Mesothelial cell of epicardium (in vitro differentiated cells): Measurements from ENCODE around the gene GPC6. TPM values are rescaled to one million over a fixed set of nuclear protein-coding genes. Genes with fewer than 3 reads are reported as not detected.
A peak's percentile ranks its signal among the peaks of the same experiment; 100 is the strongest.

Experiments used
- DNase-seq, 2 experiments: peaks; one replicate each; pipeline ENCODE4 v3.0.0; 2021; ENCODE audit warnings: low spot score in 2 of 2; ENCODE audit not compliant: unreplicated experiment in 2 of 2
- H3K27ac Mint-ChIP-seq: 2 replicates; pipeline ENCODE4 v1.8.0; 2021; ENCODE audit warnings: mixed read lengths
- H3K27me3 Mint-ChIP-seq: 2 replicates; pipeline ENCODE4 v1.8.0; 2021; ENCODE audit warnings: low read depth, mixed read lengths
- H3K36me3 Mint-ChIP-seq: 2 replicates; pipeline ENCODE4 v1.8.0; 2021; ENCODE audit warnings: mixed read lengths
- H3K4me1 Mint-ChIP-seq: 2 replicates; pipeline ENCODE4 v1.8.0; 2021; ENCODE audit warnings: mixed read lengths
- H3K4me3 Mint-ChIP-seq: 2 replicates; pipeline ENCODE4 v1.8.0; 2021; ENCODE audit warnings: mild to moderate bottlenecking, moderate library complexity, mixed read lengths
- H3K9me3 Mint-ChIP-seq: 2 replicates; pipeline ENCODE4 v1.8.0; 2021; ENCODE audit warnings: mixed read lengths
- CTCF ChIP-seq: fragments of 200-600 bp; sonication (generic); IDR thresholded peaks from one replicate; pipeline ENCODE4 v1.5.0; 2021; ENCODE audit warnings: antibody characterized with exemption; ENCODE audit not compliant: unreplicated experiment
- total RNA-seq: library from RNA; stranded (reverse); gene quantifications from 3 replicates; pipeline ENCODE4 v1.2.1, GENCODE V29; 2021

GPC6 gene
- total RNA-seq, 1 donor from 2014 or later = 112 TPM

- Mint-ChIP-seq H3K27me3 (no peaks in the 10 kb centered on the region), H3K9me3 (no peaks in the 10 kb centered on the region), H3K4me3 (no peak overlapping the region), H3K4me1 (peaks cover 12% of the 10 kb centered on the region), H3K36me3 (peaks cover 2% of the 10 kb centered on the region), H3K27ac (no peak overlapping the region)
- no peak for TF ChIP-seq CTCF
- no peak for DNase-seq
Observed at GRCh38 chr13:93987458-93987857, 760.9 kb downstream of the GPC6 start.

DNA sequence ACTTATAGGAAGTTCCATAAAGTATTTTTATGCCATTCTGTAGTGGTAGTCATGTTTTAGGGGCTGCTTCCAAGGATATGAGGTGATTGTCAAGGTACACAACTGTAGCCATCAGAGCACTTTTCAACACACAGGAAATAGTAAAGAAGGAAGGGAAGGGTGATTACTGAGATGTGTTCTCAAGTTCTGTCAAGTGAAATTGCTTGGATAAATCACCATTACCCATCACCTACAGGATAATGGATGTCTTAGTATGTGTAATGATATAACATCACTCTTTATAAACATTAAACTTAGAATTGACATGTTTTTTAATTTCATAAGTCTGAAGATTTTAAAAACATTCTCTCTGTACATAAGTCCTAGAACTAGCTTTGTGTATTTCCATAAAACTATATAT, 765.0 kb downstream of the GPC6 start:
- no peak for DNase-seq
- Mint-ChIP-seq H3K9me3 (no peaks in the 10 kb centered on the region), H3K36me3 (peaks cover 2% of the 10 kb centered on the region), H3K4me1 (peaks cover 5% of the 10 kb centered on the region), H3K4me3 (no peak overlapping the region), H3K27ac (no peak overlapping the region), H3K27me3 (no peaks in the 10 kb centered on the region)
- TF ChIP-seq CTCF = no peak

GRCh38 chr13:93996481-93996880, 769.9 kb downstream of the GPC6 start:
- Mint-ChIP-seq H3K27me3 (no peaks in the 10 kb centered on the region), H3K4me1 (no peaks in the 10 kb centered on the region), H3K9me3 (peaks cover 5% of the 10 kb centered on the region), H3K27ac (no peak overlapping the region), H3K4me3 (no peak overlapping the region), H3K36me3 (peaks cover 2% of the 10 kb centered on the region)
- DNase-seq = no peak
- TF ChIP-seq CTCF = no peak

GRCh38 chr13:94006296-94006695, 779.7 kb downstream of the GPC6 start:
- Mint-ChIP-seq H3K9me3 (peaks cover 4% of the 10 kb centered on the region), H3K4me3 (no peak overlapping the region), H3K27ac (no peak overlapping the region), H3K27me3 (no peaks in the 10 kb centered on the region), H3K36me3 (peaks cover 4% of the 10 kb centered on the region), H3K4me1 (peaks cover 16% of the 10 kb centered on the region)
- DNase-seq = no peak
- TF ChIP-seq CTCF = no peak

DNA sequence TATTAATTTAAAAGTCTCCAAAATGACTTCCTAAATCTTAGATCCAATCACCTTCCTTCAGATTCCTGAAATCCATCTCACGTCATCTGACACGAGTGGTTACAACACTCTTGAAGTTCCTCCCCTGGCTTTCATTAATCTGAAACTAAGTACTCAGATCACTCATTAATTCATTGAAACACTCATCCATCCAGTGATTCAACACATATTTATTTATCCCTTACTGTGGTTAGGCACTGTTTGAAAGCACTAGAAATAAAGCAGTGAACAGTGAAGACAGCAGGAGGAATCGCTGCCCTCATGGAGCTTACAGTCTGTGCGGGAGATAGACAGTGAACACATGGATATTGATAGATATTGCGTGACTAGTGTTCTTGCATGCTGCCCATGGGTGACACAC, 780.5 kb downstream of the GPC6 start:
- Mint-ChIP-seq H3K27ac (no peak overlapping the region), H3K36me3 (peaks cover 4% of the 10 kb centered on the region)
- TF ChIP-seq CTCF = no peak

GRCh38 chr13:94009701-94010100, 783.1 kb downstream of the GPC6 start:
- Mint-ChIP-seq H3K4me3 (no peak overlapping the region), H3K27ac (peak overlapping the region; percentile 40), H3K4me1 (peaks cover 21% of the 10 kb centered on the region), H3K9me3 (peaks cover 6% of the 10 kb centered on the region), H3K27me3 (no peaks in the 10 kb centered on the region), H3K36me3 (peaks cover 7% of the 10 kb centered on the region)
- no peak for DNase-seq
- no peak for TF ChIP-seq CTCF

More for the DNA sequence above, 780.5 kb downstream of the GPC6 start:
- H3K27me3 Mint-ChIP-seq = no peaks in the 10 kb centered on the region
- H3K9me3 Mint-ChIP-seq = no peaks in the 10 kb centered on the region
- no peak for DNase-seq
- H3K4me1 Mint-ChIP-seq = peaks cover 21% of the 10 kb centered on the region
- H3K4me3 Mint-ChIP-seq = no peak overlapping the region
